Osteocyte (in vitro differentiated cells): ENCODE data around the gene ARL5C. TPM values are rescaled to one million over a fixed set of nuclear protein-coding genes. Genes with fewer than 3 reads are reported as not detected.
"Not testable (repeated sequence)": the region's sequence is repeated elsewhere in the genome, so short reads cannot be mapped to it uniquely, and the experiment has no call there.

Experiments used
- DNase-seq: peaks from one replicate; pipeline ENCODE4 v3.0.0; 2021; ENCODE audit warnings: mixed read lengths; ENCODE audit not compliant: unreplicated experiment; ENCODE audit errors: extremely low spot score
- H3K27ac Mint-ChIP-seq: one replicate; pipeline ENCODE4 v1.8.0; 2021; ENCODE audit warnings: mild to moderate bottlenecking, mixed read lengths; ENCODE audit not compliant: unreplicated experiment
- H3K27me3 Mint-ChIP-seq: one replicate; pipeline ENCODE4 v1.8.0; 2021; ENCODE audit warnings: mixed read lengths; ENCODE audit not compliant: unreplicated experiment
- H3K36me3 Mint-ChIP-seq: one replicate; pipeline ENCODE4 v1.8.0; 2021; ENCODE audit warnings: mixed read lengths; ENCODE audit not compliant: unreplicated experiment
- H3K4me1 Mint-ChIP-seq: one replicate; pipeline ENCODE4 v1.8.0; 2021; ENCODE audit warnings: mixed read lengths; ENCODE audit not compliant: unreplicated experiment
- H3K4me3 Mint-ChIP-seq: one replicate; pipeline ENCODE4 v1.8.0; 2021; ENCODE audit warnings: mild to moderate bottlenecking, moderate library complexity, mixed read lengths; ENCODE audit not compliant: unreplicated experiment
- H3K9me3 Mint-ChIP-seq: one replicate; pipeline ENCODE4 v1.8.0; 2021; ENCODE audit warnings: mixed read lengths; ENCODE audit not compliant: unreplicated experiment
- total RNA-seq: library from RNA; stranded (reverse); gene quantifications from 2 replicates; pipeline ENCODE4 v1.2.1, GENCODE V29; 2021
- TF ChIP-seq, protein P1 (sequence below): fragments of 200-600 bp; sonication (generic); IDR thresholded peaks from 2 replicates; pipeline ENCODE4 v1.5.0; 2021; ENCODE audit warnings: antibody characterized with exemption, mild to moderate bottlenecking, moderate library complexity

The ARL5C gene
- total RNA-seq, 1 donor from 2014 or later: not detected

- DNase-seq: no peak
- TF ChIP-seq, protein P1, sequence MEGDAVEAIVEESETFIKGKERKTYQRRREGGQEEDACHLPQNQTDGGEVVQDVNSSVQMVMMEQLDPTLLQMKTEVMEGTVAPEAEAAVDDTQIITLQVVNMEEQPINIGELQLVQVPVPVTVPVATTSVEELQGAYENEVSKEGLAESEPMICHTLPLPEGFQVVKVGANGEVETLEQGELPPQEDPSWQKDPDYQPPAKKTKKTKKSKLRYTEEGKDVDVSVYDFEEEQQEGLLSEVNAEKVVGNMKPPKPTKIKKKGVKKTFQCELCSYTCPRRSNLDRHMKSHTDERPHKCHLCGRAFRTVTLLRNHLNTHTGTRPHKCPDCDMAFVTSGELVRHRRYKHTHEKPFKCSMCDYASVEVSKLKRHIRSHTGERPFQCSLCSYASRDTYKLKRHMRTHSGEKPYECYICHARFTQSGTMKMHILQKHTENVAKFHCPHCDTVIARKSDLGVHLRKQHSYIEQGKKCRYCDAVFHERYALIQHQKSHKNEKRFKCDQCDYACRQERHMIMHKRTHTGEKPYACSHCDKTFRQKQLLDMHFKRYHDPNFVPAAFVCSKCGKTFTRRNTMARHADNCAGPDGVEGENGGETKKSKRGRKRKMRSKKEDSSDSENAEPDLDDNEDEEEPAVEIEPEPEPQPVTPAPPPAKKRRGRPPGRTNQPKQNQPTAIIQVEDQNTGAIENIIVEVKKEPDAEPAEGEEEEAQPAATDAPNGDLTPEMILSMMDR: no peak
- Mint-ChIP-seq H3K4me3 (no peak overlapping the region), H3K27ac (no peak overlapping the region), H3K27me3 (peaks cover 12% of the 10 kb centered on the region), H3K36me3 (no peaks in the 10 kb centered on the region), H3K9me3 (no peaks in the 10 kb centered on the region), H3K4me1 (peaks cover 16% of the 10 kb centered on the region)
Observed at GRCh38 chr17:39169101-39169500, 3.1 kb upstream of the ARL5C start.

GRCh38 chr17:39168503-39168902 is 2.5 kb upstream of the ARL5C start:
- not testable (repeated sequence) for DNase-seq, H3K36me3 Mint-ChIP-seq, H3K27ac Mint-ChIP-seq, H3K9me3 Mint-ChIP-seq, H3K4me3 Mint-ChIP-seq
- Mint-ChIP-seq H3K4me1 (peaks cover 19% of the 10 kb centered on the region), H3K27me3 (peaks cover 12% of the 10 kb centered on the region)

GRCh38 chr17:39167476-39167875 is 1.5 kb upstream of the ARL5C start:
- peaks cover 12% of the 10 kb centered on the region for H3K27me3 Mint-ChIP-seq
- peaks cover 19% of the 10 kb centered on the region for H3K4me1 Mint-ChIP-seq
- no peak overlapping the region for H3K27ac Mint-ChIP-seq
- DNase-seq: no peak
- TF ChIP-seq, protein P1: no peak
- no peak overlapping the region for H3K4me3 Mint-ChIP-seq
- no peaks in the 10 kb centered on the region for H3K36me3 Mint-ChIP-seq
- no peaks in the 10 kb centered on the region for H3K9me3 Mint-ChIP-seq

DNA sequence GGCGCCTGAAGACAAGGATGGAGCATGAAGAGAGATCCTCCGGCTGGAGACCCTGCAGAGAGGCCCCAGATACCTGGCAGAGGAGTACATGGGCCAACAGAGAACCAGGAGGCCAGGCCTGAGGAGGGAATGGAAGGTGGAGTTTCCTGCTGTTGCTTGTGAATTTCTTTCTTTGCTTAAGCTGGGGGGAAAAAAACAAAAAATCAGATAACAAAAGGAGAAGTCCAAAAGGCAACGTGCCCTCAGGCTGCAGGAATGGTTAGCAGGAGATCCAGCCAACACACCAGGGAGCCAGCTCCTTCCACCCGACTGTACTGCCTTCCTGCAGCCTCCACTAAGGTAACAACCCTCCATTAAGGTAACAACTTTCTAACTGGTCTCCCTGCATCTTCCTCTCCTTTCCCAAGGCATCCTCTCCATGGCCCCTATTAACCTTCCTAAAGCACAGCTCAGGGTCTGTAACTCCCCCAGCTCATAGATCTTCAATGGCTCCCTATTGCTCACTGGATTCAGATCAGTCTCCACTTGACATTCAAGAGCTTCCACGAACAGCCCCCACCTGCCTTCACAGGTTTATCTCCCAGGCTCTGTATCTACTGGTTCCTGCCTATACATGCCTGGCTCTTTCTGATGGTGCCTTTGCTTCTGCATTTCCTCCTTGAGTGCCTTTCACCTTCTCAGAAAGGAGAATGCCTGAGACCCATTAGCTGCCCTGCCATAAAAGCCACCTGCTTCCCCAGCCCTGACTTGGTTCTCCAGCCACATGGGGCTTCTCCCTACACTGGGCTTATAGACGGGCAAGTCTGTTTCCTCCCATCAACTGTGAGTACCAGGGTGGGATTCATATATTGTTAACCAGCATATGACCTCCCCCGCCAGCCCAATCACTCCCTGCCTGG is 725 bp upstream of the ARL5C start:
- no peak for DNase-seq
- no peak overlapping the region for H3K4me3 Mint-ChIP-seq

GRCh38 chr17:39165178-39165840 is 652 bp downstream of the ARL5C start:
- no peaks in the 10 kb centered on the region for H3K36me3 Mint-ChIP-seq
- H3K4me1 Mint-ChIP-seq: peaks cover 19% of the 10 kb centered on the region
- peak overlapping the region; percentile 78 for H3K4me3 Mint-ChIP-seq
- H3K27ac Mint-ChIP-seq: peak overlapping the region; percentile 20
- no peak for DNase-seq
- TF ChIP-seq, protein P1: no peak
- peaks cover 12% of the 10 kb centered on the region for H3K27me3 Mint-ChIP-seq
- H3K9me3 Mint-ChIP-seq: no peaks in the 10 kb centered on the region

More for the DNA sequence above, 725 bp upstream of the ARL5C start:
- no peaks in the 10 kb centered on the region for H3K36me3 Mint-ChIP-seq
- no peak overlapping the region for H3K27ac Mint-ChIP-seq
- no peaks in the 10 kb centered on the region for H3K9me3 Mint-ChIP-seq
- peaks cover 19% of the 10 kb centered on the region for H3K4me1 Mint-ChIP-seq
- TF ChIP-seq, protein P1: no peak
- H3K27me3 Mint-ChIP-seq: peaks cover 12% of the 10 kb centered on the region
